SK-N-SH (cell line): ENCODE measurements around the gene SLC8A1. TPM values are rescaled to one million over a fixed set of nuclear protein-coding genes. Genes with fewer than 3 reads are reported as not detected.

ENCODE experiments used
- CTCF ChIA-PET: fragments of 300-600, 350-600 bp; formaldehyde crosslinking; extraction: SDS; loops from one replicate; lab custom pipeline; 2021; lab: Yijun Ruan, JAX
- POLR2A ChIA-PET: fragments of 350-600 bp; sonication (Branson Sonifier 250); formaldehyde crosslinking; extraction: SDS; loops from one replicate; lab custom pipeline; 2020; ENCODE audit warnings: antibody characterized with exemption, inconsistent platforms; lab: Yijun Ruan, JAX
- DNase-seq: peaks from one replicate; pipeline ENCODE4 v3.0.0; 2012
- H2AFZ ChIP-seq: fragments of 200-600 bp; sonication (generic); 2 replicates; pipeline ENCODE4 v1.8.1; 2016; ENCODE audit warnings: antibody characterized with exemption, mild to moderate bottlenecking, low read depth
- H3F3A ChIP-seq: fragments of 200-600 bp; sonication (generic); replicated peaks from 2 replicates; pipeline ENCODE3; 2016; ENCODE audit warnings: antibody characterized with exemption, mild to moderate bottlenecking; ENCODE audit not compliant: insufficient read depth
- H3K27ac ChIP-seq, 2 experiments: fragments of 200-500 bp in 1 of 2; fragments of 200-600 bp in 1 of 2; sonication (Bioruptor generic) in 1 of 2; sonication (generic), shearing (Covaris generic) in 1 of 2; 2 replicates each; pipeline versions ENCODE4 v1.5.1 to v1.6.1; 2014 to 2016; ENCODE audit warnings: low read depth in 2 of 2, inconsistent platforms in 1 of 2, low read length in 1 of 2, mild to moderate bottlenecking in 1 of 2, mixed read lengths in 1 of 2
- H3K27me3 ChIP-seq: fragments of 200-600 bp; sonication (generic), shearing (Covaris generic); 2 replicates; pipeline ENCODE4 v1.6.1; 2016; ENCODE audit warnings: mixed run types; ENCODE audit not compliant: insufficient read depth
- H3K36me3 ChIP-seq, 2 experiments: fragments of 200-500 bp in 1 of 2; fragments of 200-600 bp in 1 of 2; sonication (Bioruptor generic) in 1 of 2; sonication (generic) in 1 of 2; replicated peaks in 1 of 2; 2 replicates each; pipeline versions ENCODE3 to v1.5.1; 2014 to 2016; ENCODE audit warnings: low read length in 1 of 2, mild to moderate bottlenecking in 1 of 2; ENCODE audit not compliant: insufficient read depth in 2 of 2, control insufficient read depth in 1 of 2
- H3K4me1 ChIP-seq, 2 experiments: fragments of 200-500 bp in 1 of 2; fragments of 200-600 bp in 1 of 2; sonication (Bioruptor generic) in 1 of 2; sonication (generic), shearing (Covaris generic) in 1 of 2; 2 replicates each; pipeline versions ENCODE4 v1.5.1 to v1.6.1; 2014 to 2016; ENCODE audit warnings: low read depth in 1 of 2, low read length in 1 of 2, mixed run types in 1 of 2; ENCODE audit not compliant: insufficient read depth in 2 of 2, control insufficient read depth in 1 of 2
- H3K4me2 ChIP-seq: fragments of 200-600 bp; sonication (generic), shearing (Covaris generic); 2 replicates; pipeline ENCODE4 v1.6.1; 2017; ENCODE audit warnings: mixed run types
- H3K4me3 ChIP-seq, 2 experiments: fragments of 200-500 bp in 1 of 2; fragments of 200-600 bp in 1 of 2; sonication (Bioruptor generic) in 1 of 2; sonication (generic), shearing (Covaris generic) in 1 of 2; 2 replicates each; pipeline versions ENCODE4 v1.5.1 to v1.8.1; 2014 to 2016; ENCODE audit warnings: low read depth in 2 of 2, inconsistent platforms in 1 of 2, low read length in 1 of 2, mild to moderate bottlenecking in 1 of 2, mixed read lengths in 1 of 2, moderate library complexity in 1 of 2
- H3K79me2 ChIP-seq: fragments of 200-600 bp; sonication (generic); 2 replicates; pipeline ENCODE4 v1.8.1; 2017; ENCODE audit warnings: mild to moderate bottlenecking; ENCODE audit not compliant: insufficient read depth
- H3K9ac ChIP-seq: fragments of 200-600 bp; sonication (generic); 2 replicates; pipeline ENCODE4 v1.6.1; 2017; ENCODE audit warnings: mixed run types
- H3K9me2 ChIP-seq: fragments of 200-600 bp; sonication (generic); 2 replicates; pipeline ENCODE4 v1.6.1; 2017; ENCODE audit warnings: mixed run types
- H3K9me3 ChIP-seq: fragments of 200-600 bp; sonication (generic); 2 replicates; pipeline ENCODE4 v1.6.1; 2017; ENCODE audit warnings: mixed run types, mild to moderate bottlenecking, moderate library complexity
- H4K20me1 ChIP-seq: fragments of 200-600 bp; sonication (generic); 2 replicates; pipeline ENCODE4 v1.6.1; 2017; ENCODE audit warnings: mild to moderate bottlenecking, mixed run types; ENCODE audit not compliant: insufficient read depth
- ELF1 ChIP-seq: IDR thresholded peaks from 2 replicates; pipeline ENCODE4 v1.4.0; 2012
- FOXM1 ChIP-seq: IDR thresholded peaks from 2 replicates; pipeline ENCODE4 v1.4.0; 2012; ENCODE audit warnings: low read depth, mild to moderate bottlenecking
- GATA2 ChIP-seq: sonication (generic); formaldehyde crosslinking; IDR thresholded peaks from 2 replicates; pipeline ENCODE4 v1.5.0; 2020; ENCODE audit warnings: mild to moderate bottlenecking, missing genetic modification reagents
- JUND ChIP-seq: IDR thresholded peaks from 2 replicates; pipeline ENCODE4 v1.4.0; 2012
- MEF2A ChIP-seq: IDR thresholded peaks from 2 replicates; pipeline ENCODE4 v1.4.0; 2012; ENCODE audit warnings: low read depth, borderline replicate concordance
- MXI1 ChIP-seq: IDR thresholded peaks from 2 replicates; pipeline ENCODE4 v1.6.1; 2012; ENCODE audit warnings: mild to moderate bottlenecking, low read depth, low read length, improper control_type of control experiment
- RCOR1 ChIP-seq: fragments of 150-350 bp; IDR thresholded peaks from 2 replicates; pipeline ENCODE4 v1.6.1; 2017; ENCODE audit warnings: antibody characterized with exemption, low read length
- RFX5 ChIP-seq: IDR thresholded peaks from 2 replicates; pipeline ENCODE4 v1.6.1; 2012; ENCODE audit warnings: mild to moderate bottlenecking, improper control_type of control experiment, low read length
- SIN3A ChIP-seq: IDR thresholded peaks from 2 replicates; pipeline ENCODE4 v1.6.1; 2012; ENCODE audit warnings: low read depth, mild to moderate bottlenecking, low read length, moderate library complexity, borderline replicate concordance
- TEAD4 ChIP-seq: IDR thresholded peaks from 2 replicates; pipeline ENCODE4 v1.4.0; 2012; ENCODE audit warnings: mild to moderate bottlenecking, borderline replicate concordance; ENCODE audit not compliant: insufficient read depth
- YY1 ChIP-seq: IDR thresholded peaks from 2 replicates; pipeline ENCODE4 v1.4.0; 2012; ENCODE audit warnings: low read depth, mild to moderate bottlenecking
- WGBS: methylation state at CpG from one replicate; pipeline ENCODE4 v1.1.6; 2017; ENCODE audit warnings: low lambda C conversion rate; 5-methylcytosine and 5-hydroxymethylcytosine counted together
- polyA plus RNA-seq, 3 experiments: library from polyadenylated mRNA; depleted of rRNA; stranded (reverse); fragments of >200 nt; gene quantifications; 2 replicates each; pipeline ENCODE4 v1.2.3, GENCODE V29; 2012
- TF ChIP-seq, protein P1 (sequence below): IDR thresholded peaks from 2 replicates; pipeline ENCODE4 v1.6.1; 2012; ENCODE audit warnings: mild to moderate bottlenecking, low read depth, low read length, moderate library complexity
- TF ChIP-seq, protein P2 (sequence below): fragments of 200-600 bp; sonication (generic); IDR thresholded peaks from 2 replicates; pipeline ENCODE4 v1.6.1; 2017; ENCODE audit warnings: antibody characterized with exemption, mild to moderate bottlenecking, moderate library complexity
- TF ChIP-seq, protein P3 (sequence below): IDR thresholded peaks from 2 replicates; pipeline ENCODE4 v1.4.0; 2012; ENCODE audit warnings: low read depth, borderline replicate concordance
- TF ChIP-seq, protein P4 (sequence below): IDR thresholded peaks from 2 replicates; pipeline ENCODE4; 2012

The SLC8A1 gene
- polyA plus RNA-seq, 1 of the 3 experiments (the other 2 are of a cell fraction): 3.2 TPM

DNA sequence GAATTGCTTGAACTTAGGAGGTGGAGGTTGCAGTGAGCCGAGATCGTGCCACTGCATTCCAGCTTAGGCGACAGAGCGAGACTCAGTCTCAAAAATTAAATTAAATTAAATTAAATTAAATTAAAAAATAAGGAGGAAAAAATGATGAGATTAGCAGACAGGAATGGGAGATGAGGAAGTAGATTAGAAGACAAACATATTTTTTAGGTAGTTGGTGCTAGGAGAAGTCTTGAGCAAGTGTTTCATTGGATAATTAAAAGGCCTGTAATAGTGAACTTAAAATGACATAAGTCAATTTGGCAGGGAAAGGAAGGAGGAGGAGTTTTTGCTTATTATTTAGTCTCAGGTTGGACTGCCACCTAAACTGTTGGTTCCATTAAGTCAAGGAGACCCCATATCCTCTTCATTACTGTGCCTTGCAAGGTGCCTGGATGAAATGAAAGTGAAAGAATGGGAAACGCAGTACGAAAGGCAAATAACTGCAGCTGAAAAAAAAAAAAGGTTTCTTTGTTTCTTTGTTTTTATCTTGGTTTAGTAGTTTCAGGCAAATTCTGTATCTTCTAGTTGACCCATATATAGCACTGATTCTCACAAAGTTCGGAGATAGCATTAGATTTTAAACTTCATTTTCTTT, 162.0 kb downstream of the SLC8A1 start:
- no peak overlapping the region for H3K9ac ChIP-seq
- no peak overlapping the region for H2AFZ ChIP-seq
- no peaks in the 10 kb centered on the region for H3K27me3 ChIP-seq
- no peaks in the 10 kb centered on the region for H3K36me3 ChIP-seq
- no peak overlapping the region for H3K4me2 ChIP-seq
- H3K4me3 ChIP-seq: no peak overlapping the region
- CTCF ChIA-PET: interaction anchor here (1.6 kb wide), 1 partner anchor 21 kb away, joined by 3 read pairs; no protein-coding TSS in a partner anchor
- H4K20me1 ChIP-seq: no peaks in the 10 kb centered on the region
- peaks cover 0 to 6% of the 10 kb centered on the region in 2 experiments; a peak in 2 of 4 replicates for H3K4me1 ChIP-seq
- TF ChIP-seq ELF1 (no peak), GATA2 (CRISPR knock-in tag) (no peak), SIN3A (no peak), TEAD4 (no peak), RCOR1 (no peak), RFX5 (no peak), MXI1 (no peak), FOXM1 (no peak), JUND (no peak), YY1 (no peak), MEF2A (no peak)
- TF ChIP-seq, protein P1, sequence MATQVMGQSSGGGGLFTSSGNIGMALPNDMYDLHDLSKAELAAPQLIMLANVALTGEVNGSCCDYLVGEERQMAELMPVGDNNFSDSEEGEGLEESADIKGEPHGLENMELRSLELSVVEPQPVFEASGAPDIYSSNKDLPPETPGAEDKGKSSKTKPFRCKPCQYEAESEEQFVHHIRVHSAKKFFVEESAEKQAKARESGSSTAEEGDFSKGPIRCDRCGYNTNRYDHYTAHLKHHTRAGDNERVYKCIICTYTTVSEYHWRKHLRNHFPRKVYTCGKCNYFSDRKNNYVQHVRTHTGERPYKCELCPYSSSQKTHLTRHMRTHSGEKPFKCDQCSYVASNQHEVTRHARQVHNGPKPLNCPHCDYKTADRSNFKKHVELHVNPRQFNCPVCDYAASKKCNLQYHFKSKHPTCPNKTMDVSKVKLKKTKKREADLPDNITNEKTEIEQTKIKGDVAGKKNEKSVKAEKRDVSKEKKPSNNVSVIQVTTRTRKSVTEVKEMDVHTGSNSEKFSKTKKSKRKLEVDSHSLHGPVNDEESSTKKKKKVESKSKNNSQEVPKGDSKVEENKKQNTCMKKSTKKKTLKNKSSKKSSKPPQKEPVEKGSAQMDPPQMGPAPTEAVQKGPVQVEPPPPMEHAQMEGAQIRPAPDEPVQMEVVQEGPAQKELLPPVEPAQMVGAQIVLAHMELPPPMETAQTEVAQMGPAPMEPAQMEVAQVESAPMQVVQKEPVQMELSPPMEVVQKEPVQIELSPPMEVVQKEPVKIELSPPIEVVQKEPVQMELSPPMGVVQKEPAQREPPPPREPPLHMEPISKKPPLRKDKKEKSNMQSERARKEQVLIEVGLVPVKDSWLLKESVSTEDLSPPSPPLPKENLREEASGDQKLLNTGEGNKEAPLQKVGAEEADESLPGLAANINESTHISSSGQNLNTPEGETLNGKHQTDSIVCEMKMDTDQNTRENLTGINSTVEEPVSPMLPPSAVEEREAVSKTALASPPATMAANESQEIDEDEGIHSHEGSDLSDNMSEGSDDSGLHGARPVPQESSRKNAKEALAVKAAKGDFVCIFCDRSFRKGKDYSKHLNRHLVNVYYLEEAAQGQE: no peak
- TF ChIP-seq, protein P2, sequence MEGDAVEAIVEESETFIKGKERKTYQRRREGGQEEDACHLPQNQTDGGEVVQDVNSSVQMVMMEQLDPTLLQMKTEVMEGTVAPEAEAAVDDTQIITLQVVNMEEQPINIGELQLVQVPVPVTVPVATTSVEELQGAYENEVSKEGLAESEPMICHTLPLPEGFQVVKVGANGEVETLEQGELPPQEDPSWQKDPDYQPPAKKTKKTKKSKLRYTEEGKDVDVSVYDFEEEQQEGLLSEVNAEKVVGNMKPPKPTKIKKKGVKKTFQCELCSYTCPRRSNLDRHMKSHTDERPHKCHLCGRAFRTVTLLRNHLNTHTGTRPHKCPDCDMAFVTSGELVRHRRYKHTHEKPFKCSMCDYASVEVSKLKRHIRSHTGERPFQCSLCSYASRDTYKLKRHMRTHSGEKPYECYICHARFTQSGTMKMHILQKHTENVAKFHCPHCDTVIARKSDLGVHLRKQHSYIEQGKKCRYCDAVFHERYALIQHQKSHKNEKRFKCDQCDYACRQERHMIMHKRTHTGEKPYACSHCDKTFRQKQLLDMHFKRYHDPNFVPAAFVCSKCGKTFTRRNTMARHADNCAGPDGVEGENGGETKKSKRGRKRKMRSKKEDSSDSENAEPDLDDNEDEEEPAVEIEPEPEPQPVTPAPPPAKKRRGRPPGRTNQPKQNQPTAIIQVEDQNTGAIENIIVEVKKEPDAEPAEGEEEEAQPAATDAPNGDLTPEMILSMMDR: no peak
- TF ChIP-seq, protein P3, sequence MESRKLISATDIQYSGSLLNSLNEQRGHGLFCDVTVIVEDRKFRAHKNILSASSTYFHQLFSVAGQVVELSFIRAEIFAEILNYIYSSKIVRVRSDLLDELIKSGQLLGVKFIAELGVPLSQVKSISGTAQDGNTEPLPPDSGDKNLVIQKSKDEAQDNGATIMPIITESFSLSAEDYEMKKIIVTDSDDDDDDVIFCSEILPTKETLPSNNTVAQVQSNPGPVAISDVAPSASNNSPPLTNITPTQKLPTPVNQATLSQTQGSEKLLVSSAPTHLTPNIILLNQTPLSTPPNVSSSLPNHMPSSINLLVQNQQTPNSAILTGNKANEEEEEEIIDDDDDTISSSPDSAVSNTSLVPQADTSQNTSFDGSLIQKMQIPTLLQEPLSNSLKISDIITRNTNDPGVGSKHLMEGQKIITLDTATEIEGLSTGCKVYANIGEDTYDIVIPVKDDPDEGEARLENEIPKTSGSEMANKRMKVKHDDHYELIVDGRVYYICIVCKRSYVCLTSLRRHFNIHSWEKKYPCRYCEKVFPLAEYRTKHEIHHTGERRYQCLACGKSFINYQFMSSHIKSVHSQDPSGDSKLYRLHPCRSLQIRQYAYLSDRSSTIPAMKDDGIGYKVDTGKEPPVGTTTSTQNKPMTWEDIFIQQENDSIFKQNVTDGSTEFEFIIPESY: no peak
- TF ChIP-seq, protein P4, sequence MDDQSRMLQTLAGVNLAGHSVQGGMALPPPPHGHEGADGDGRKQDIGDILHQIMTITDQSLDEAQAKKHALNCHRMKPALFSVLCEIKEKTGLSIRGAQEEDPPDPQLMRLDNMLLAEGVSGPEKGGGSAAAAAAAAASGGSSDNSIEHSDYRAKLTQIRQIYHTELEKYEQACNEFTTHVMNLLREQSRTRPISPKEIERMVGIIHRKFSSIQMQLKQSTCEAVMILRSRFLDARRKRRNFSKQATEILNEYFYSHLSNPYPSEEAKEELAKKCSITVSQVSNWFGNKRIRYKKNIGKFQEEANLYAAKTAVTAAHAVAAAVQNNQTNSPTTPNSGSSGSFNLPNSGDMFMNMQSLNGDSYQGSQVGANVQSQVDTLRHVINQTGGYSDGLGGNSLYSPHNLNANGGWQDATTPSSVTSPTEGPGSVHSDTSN: no peak
- H3F3A ChIP-seq: no peaks in the 10 kb centered on the region
- no peaks in the 10 kb centered on the region for H3K9me3 ChIP-seq
- DNase-seq: no peak
- no peaks in the 10 kb centered on the region for H3K9me2 ChIP-seq
- no peaks in the 10 kb centered on the region for H3K79me2 ChIP-seq
- WGBS: 84% methylated on average over 7 of the region's 7 CpGs
- no peak overlapping the region for H3K27ac ChIP-seq
- POLR2A ChIA-PET: no interaction called here
